ENCODE data around the gene PLEKHM3.
A peak's percentile ranks its signal among the peaks of the same experiment; 100 is the strongest.

The PLEKHM3 gene

GRCh38 chr2:207895274-207895860 lies 130.0 kb downstream of the PLEKHM3 start:
- H3K4me1 ChIP-seq (ENCODE audit: control insufficient read depth, insufficient read depth, low read depth, low read length), result peaks cover 2% of the 10 kb centered on the region
- no peak overlapping the region for H3K4ac ChIP-seq (ENCODE audit: low read depth in 1 of 2, low read length in 2 of 2)
- no peak overlapping the region for H3K18ac ChIP-seq (ENCODE audit: low read depth in 1 of 2, low read length in 2 of 2)
- DNase-seq, result no peak
- peaks cover 0 to 6% of the 10 kb centered on the region in 2 experiments for H3K36me3 ChIP-seq (ENCODE audit: control insufficient read depth in 1 of 2, insufficient read depth in 2 of 2, low read depth in 1 of 2, low read length in 2 of 2)
- no peak overlapping the region for H3K9ac ChIP-seq (ENCODE audit: low read length)
- H2BK120ac ChIP-seq (ENCODE audit: low read depth, low read length), result no peak overlapping the region
- no peak overlapping the region for H4K91ac ChIP-seq (ENCODE audit: low read length)
- H2AFZ ChIP-seq (ENCODE audit: low read depth, low read length), result no peak overlapping the region
- no peak overlapping the region for H3K4me3 ChIP-seq (ENCODE audit: insufficient read depth in 1 of 2, low read depth in 1 of 2, low read length in 2 of 2)
- no peak overlapping the region for H2BK5ac ChIP-seq (ENCODE audit: low read depth, low read length, poor library complexity, severe bottlenecking)
- no peak overlapping the region for H3K23ac ChIP-seq (ENCODE audit: low read length in 2 of 2)
- no peak overlapping the region for H4K8ac ChIP-seq (ENCODE audit: low read length)
- H3K27me3 ChIP-seq (ENCODE audit: control insufficient read depth in 1 of 2, insufficient read depth in 1 of 2, low read length in 2 of 2), result no peaks in the 10 kb centered on the region
- 74% methylated on average over 5 of the region's 5 CpGs for WGBS
- H2BK15ac ChIP-seq (ENCODE audit: low read depth, poor library complexity, severe bottlenecking), result no peak overlapping the region
- no peak overlapping the region for H3K27ac ChIP-seq (ENCODE audit: low read length, poor library complexity, severe bottlenecking)
- H3K9me3 ChIP-seq (ENCODE audit: control insufficient read depth, low read length), result no peaks in the 10 kb centered on the region
- H2BK12ac ChIP-seq (ENCODE audit: low read length in 2 of 2), result no peak overlapping the region
- no peak overlapping the region for H3K4me2 ChIP-seq (ENCODE audit: low read length, poor library complexity, severe bottlenecking)
- H3K79me1 ChIP-seq (replicated peaks; ENCODE audit: low read length, poor library complexity, severe bottlenecking), result peaks cover 2% of the 10 kb centered on the region
- H3K14ac ChIP-seq (ENCODE audit: low read length in 2 of 2), result no peak overlapping the region
- H2AK5ac ChIP-seq (ENCODE audit: low read length, severe bottlenecking), result peak overlapping the region; percentile 20

- Histone ChIP-seq H3K79me1 (replicated peaks; ENCODE audit: low read length, poor library complexity, severe bottlenecking) (peaks cover 2% of the 10 kb centered on the region), H2AK5ac (ENCODE audit: low read length, severe bottlenecking) (no peak overlapping the region), H2BK120ac (ENCODE audit: low read depth, low read length) (no peak overlapping the region), H2BK15ac (ENCODE audit: low read depth, poor library complexity, severe bottlenecking) (no peak overlapping the region), H3K18ac (ENCODE audit: low read depth in 1 of 2, low read length in 2 of 2) (no peak overlapping the region), H3K27ac (ENCODE audit: low read length, poor library complexity, severe bottlenecking) (no peak overlapping the region), H3K14ac (ENCODE audit: low read length in 2 of 2) (no peak overlapping the region), H2BK5ac (ENCODE audit: low read depth, low read length, poor library complexity, severe bottlenecking) (no peak overlapping the region), H3K4me2 (ENCODE audit: low read length, poor library complexity, severe bottlenecking) (no peak overlapping the region), H3K4me1 (ENCODE audit: control insufficient read depth, insufficient read depth, low read depth, low read length) (peaks cover 2% of the 10 kb centered on the region), H2AFZ (ENCODE audit: low read depth, low read length) (no peak overlapping the region), H3K4me3 (ENCODE audit: insufficient read depth in 1 of 2, low read depth in 1 of 2, low read length in 2 of 2) (peak overlapping the region in 1 of 2 experiments; percentile 18), H3K4ac (ENCODE audit: low read depth in 1 of 2, low read length in 2 of 2) (no peak overlapping the region), H3K9me3 (ENCODE audit: control insufficient read depth, low read length) (no peaks in the 10 kb centered on the region), H3K9ac (ENCODE audit: low read length) (no peak overlapping the region), H2BK12ac (ENCODE audit: low read length in 2 of 2) (no peak overlapping the region), H3K27me3 (ENCODE audit: control insufficient read depth in 1 of 2, insufficient read depth in 1 of 2, low read length in 2 of 2) (no peaks in the 10 kb centered on the region), H4K91ac (ENCODE audit: low read length) (no peak overlapping the region), H3K36me3 (ENCODE audit: control insufficient read depth in 1 of 2, insufficient read depth in 2 of 2, low read depth in 1 of 2, low read length in 2 of 2) (no peaks in the 10 kb centered on the region), H3K23ac (ENCODE audit: low read length in 2 of 2) (no peak overlapping the region), H4K8ac (ENCODE audit: low read length) (no peak overlapping the region)
- 80% methylated on average over 7 of the region's 7 CpGs for WGBS
- DNase-seq, result no peak
Observed at GRCh38 chr2:207892716-207893402, 132.5 kb downstream of the PLEKHM3 start.

- Histone ChIP-seq H2BK120ac (ENCODE audit: low read depth, low read length) (no peak overlapping the region), H3K14ac (ENCODE audit: low read length in 2 of 2) (no peak overlapping the region)
Observed at GRCh38 chr2:207891086-207891844, 134.1 kb downstream of the PLEKHM3 start.

GRCh38 chr2:207887500-207887899 lies 137.8 kb downstream of the PLEKHM3 start:
- H4K91ac ChIP-seq (ENCODE audit: low read length), result no peak overlapping the region
- no peak overlapping the region for H2BK15ac ChIP-seq (ENCODE audit: low read depth, poor library complexity, severe bottlenecking)
- H3K36me3 ChIP-seq (ENCODE audit: control insufficient read depth in 1 of 2, insufficient read depth in 2 of 2, low read depth in 1 of 2, low read length in 2 of 2), result no peaks in the 10 kb centered on the region
- H3K27ac ChIP-seq (ENCODE audit: low read length, poor library complexity, severe bottlenecking), result no peak overlapping the region
- peaks cover 3% of the 10 kb centered on the region for H3K4me1 ChIP-seq (ENCODE audit: control insufficient read depth, insufficient read depth, low read depth, low read length)
- peaks cover 1% of the 10 kb centered on the region for H3K79me1 ChIP-seq (replicated peaks; ENCODE audit: low read length, poor library complexity, severe bottlenecking)
- WGBS, result 100% methylated on average over 1 of the region's 1 CpG
- H2BK120ac ChIP-seq (ENCODE audit: low read depth, low read length), result no peak overlapping the region
- H3K9me3 ChIP-seq (ENCODE audit: control insufficient read depth, low read length), result no peaks in the 10 kb centered on the region
- H4K8ac ChIP-seq (ENCODE audit: low read length), result no peak overlapping the region
- no peak overlapping the region for H2BK12ac ChIP-seq (ENCODE audit: low read length in 2 of 2)
- H2BK5ac ChIP-seq (ENCODE audit: low read depth, low read length, poor library complexity, severe bottlenecking), result no peak overlapping the region
- H2AFZ ChIP-seq (ENCODE audit: low read depth, low read length), result no peak overlapping the region
- H2AK5ac ChIP-seq (ENCODE audit: low read length, severe bottlenecking), result no peak overlapping the region
- no peak overlapping the region for H3K9ac ChIP-seq (ENCODE audit: low read length)
- no peak overlapping the region for H3K4me2 ChIP-seq (ENCODE audit: low read length, poor library complexity, severe bottlenecking)
- H3K18ac ChIP-seq (ENCODE audit: low read depth in 1 of 2, low read length in 2 of 2), result no peak overlapping the region
- H3K4me3 ChIP-seq (ENCODE audit: insufficient read depth in 1 of 2, low read depth in 1 of 2, low read length in 2 of 2), result no peak overlapping the region
- no peak overlapping the region for H3K23ac ChIP-seq (ENCODE audit: low read length in 2 of 2)
- H3K27me3 ChIP-seq (ENCODE audit: control insufficient read depth in 1 of 2, insufficient read depth in 1 of 2, low read length in 2 of 2), result no peaks in the 10 kb centered on the region
- DNase-seq, result no peak
- no peak overlapping the region for H3K4ac ChIP-seq (ENCODE audit: low read depth in 1 of 2, low read length in 2 of 2)
- no peak overlapping the region for H3K14ac ChIP-seq (ENCODE audit: low read length in 2 of 2)

More at GRCh38 chr2:207891086-207891844, 134.1 kb downstream of the PLEKHM3 start:
- H3K23ac ChIP-seq (ENCODE audit: low read length in 2 of 2), result no peak overlapping the region
- peaks cover 2% of the 10 kb centered on the region for H3K79me1 ChIP-seq (replicated peaks; ENCODE audit: low read length, poor library complexity, severe bottlenecking)
- no peak overlapping the region for H3K4me2 ChIP-seq (ENCODE audit: low read length, poor library complexity, severe bottlenecking)
- no peaks in the 10 kb centered on the region for H3K36me3 ChIP-seq (ENCODE audit: control insufficient read depth in 1 of 2, insufficient read depth in 2 of 2, low read depth in 1 of 2, low read length in 2 of 2)
- no peak overlapping the region for H4K8ac ChIP-seq (ENCODE audit: low read length)
- no peak overlapping the region for H3K9ac ChIP-seq (ENCODE audit: low read length)
- DNase-seq, result peak; percentile 7
- no peak overlapping the region for H2AK5ac ChIP-seq (ENCODE audit: low read length, severe bottlenecking)
- no peak overlapping the region for H3K4ac ChIP-seq (ENCODE audit: low read depth in 1 of 2, low read length in 2 of 2)
- no peak overlapping the region for H3K4me3 ChIP-seq (ENCODE audit: insufficient read depth in 1 of 2, low read depth in 1 of 2, low read length in 2 of 2)
- H3K18ac ChIP-seq (ENCODE audit: low read depth in 1 of 2, low read length in 2 of 2), result no peak overlapping the region
- H2BK12ac ChIP-seq (ENCODE audit: low read length in 2 of 2), result no peak overlapping the region
- H2BK15ac ChIP-seq (ENCODE audit: low read depth, poor library complexity, severe bottlenecking), result no peak overlapping the region
- H2AFZ ChIP-seq (ENCODE audit: low read depth, low read length), result no peak overlapping the region
- no peaks in the 10 kb centered on the region for H3K9me3 ChIP-seq (ENCODE audit: control insufficient read depth, low read length)
- no peak overlapping the region for H2BK5ac ChIP-seq (ENCODE audit: low read depth, low read length, poor library complexity, severe bottlenecking)
- WGBS, result 70% methylated on average over 3 of the region's 4 CpGs
- H3K27me3 ChIP-seq (ENCODE audit: control insufficient read depth in 1 of 2, insufficient read depth in 1 of 2, low read length in 2 of 2), result no peaks in the 10 kb centered on the region
- no peak overlapping the region for H4K91ac ChIP-seq (ENCODE audit: low read length)
- H3K4me1 ChIP-seq (ENCODE audit: control insufficient read depth, insufficient read depth, low read depth, low read length), result no peaks in the 10 kb centered on the region
- H3K27ac ChIP-seq (ENCODE audit: low read length, poor library complexity, severe bottlenecking), result peak overlapping the region; percentile 10
